Eye (tissue), 1 donor: ENCODE measurements around the gene ADH5.
"Not testable (repeated sequence)": the region's sequence is repeated elsewhere in the genome, so short reads cannot be mapped to it uniquely, and the experiment has no call there.

ENCODE experiments used
- DNase-seq: peaks from one replicate; pipeline ENCODE4 v3.0.0-alpha.2; 2015

ADH5 gene

DNA sequence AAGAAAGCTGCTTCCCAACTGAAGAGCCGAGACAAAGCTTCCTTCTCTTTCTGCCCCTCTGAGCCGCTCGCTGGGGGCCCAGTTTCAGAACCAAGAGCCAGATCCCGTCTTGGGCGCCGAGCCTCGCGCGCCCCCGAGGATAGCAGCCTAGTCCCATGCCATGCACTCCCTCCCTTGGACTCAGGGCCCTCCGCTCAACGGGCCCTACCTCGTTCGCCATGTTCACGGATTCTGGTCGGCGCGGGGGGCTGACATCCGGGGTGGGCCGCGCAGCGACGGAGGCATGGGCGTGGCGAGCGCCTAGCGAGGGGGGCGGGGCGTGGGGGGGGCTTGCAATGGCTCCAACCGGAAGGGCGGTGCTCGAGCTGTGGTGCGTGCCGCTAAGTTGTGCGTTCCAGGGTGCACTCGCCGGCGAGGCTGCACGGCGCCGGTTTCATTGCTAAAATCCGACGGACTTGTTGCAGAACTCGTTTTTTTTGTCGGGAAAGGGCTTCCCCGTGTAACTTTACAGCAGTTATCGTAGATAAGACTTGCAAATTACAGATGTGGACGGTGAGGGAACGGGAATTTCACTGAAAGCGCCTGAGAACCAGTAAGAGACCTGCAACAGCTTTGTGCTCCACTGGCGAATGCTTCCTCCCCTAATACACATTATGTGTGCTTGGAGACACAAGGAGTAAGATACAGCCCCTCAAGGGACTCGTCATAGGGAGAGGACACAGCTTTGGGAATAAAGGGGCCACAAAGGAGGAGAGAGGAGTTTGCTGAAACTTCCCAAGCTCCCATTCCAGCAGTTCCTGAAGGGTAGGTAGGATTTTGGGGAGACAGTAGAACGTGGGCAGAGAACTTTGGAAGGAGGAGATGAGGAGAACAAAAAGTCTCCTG, at the start of gene ADH5:
TSS of gene ADH5 (minus strand) at position 308 of the 885 bp plus-strand sequence. CDS start at position 220, 88 bp downstream.
- DNase-seq = peak; percentile 96

DNA sequence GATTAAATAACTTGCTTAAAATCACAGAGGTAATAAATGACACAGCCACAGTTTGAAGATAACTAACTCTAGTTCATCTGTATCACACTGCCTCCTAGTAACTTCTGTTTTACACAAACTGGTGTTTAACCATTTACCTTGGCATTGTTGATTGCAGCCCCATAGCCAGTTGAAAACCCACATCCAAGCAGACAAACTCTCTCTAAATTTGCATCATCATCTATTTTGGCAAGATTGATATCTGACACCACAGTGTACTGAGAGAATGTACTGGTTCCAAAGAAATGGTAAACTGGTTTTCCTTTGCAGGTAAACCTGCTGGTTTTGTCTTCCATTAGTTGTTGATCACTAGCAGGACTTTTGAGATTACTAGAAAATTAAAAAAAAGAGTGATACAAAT, 47.7 kb upstream of the ADH5 start:
- no peak for DNase-seq

DNA sequence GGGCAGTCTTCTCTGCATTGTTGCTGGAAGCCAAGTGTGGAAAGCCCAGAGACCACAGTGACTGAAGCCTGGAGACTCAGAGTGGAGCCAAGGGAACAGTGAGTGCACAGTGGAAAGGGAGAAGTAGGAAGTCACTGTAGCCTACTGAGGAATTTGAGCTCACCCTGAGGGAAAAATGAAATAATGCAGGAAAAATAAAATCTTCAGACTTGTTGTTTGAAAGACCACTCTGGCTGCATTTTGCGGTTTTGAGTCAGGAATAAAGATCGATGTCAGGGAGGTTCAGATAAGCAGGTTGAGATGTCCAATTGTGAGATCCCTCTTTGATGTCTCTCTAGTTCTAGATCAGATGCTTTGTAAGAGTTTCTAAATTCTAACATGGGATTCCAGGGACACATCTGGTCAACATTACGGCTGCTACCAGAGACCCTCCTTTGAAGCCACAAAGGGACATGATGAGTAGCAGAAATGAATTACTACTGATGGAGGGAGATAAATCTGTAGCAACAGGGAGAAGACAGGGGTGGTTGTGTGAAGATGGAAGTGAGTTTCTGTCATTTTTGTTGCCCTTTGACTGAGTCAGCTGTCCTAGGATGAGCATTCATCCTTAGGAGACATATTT, 47.1 kb upstream of the ADH5 start:
- no peak for DNase-seq

DNA sequence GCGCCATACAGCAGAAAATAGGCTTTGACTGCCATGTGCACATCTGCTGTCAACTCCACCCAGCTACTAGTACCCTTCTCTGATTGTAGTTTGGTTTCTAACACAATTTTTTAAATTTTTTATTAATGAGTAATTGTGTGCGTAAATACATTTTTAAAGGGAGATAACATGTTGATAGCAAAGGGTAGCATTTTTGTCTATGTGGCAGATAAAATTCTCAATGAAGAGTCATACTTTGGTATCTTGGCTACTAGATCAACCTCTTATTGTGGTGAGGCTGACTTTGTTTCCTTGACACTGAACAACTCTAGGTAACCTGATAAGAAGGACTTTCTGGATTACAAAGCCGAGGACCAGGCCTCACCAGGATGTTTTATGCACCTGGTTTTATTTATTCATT, 46.0 kb upstream of the ADH5 start:
- no peak for DNase-seq

DNA sequence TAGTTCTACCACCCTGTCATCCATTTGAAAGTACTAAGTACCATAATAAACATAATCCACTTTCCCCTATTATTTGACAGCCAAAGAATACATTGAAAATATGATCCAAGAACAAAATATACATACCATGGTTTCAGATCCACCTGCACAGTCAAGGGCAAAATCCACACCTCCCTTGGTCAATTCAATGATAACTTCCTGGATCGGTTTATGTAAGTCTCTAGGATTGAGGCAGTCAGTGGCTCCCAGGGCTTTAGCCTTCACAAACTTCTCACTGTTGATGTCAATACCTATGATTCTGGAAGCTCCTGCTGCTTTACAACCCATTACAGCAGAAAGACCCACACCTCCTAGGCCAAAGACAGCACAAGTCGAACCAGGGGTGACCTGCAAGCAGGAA, 42.8 kb upstream of the ADH5 start:
- DNase-seq = no peak

DNA sequence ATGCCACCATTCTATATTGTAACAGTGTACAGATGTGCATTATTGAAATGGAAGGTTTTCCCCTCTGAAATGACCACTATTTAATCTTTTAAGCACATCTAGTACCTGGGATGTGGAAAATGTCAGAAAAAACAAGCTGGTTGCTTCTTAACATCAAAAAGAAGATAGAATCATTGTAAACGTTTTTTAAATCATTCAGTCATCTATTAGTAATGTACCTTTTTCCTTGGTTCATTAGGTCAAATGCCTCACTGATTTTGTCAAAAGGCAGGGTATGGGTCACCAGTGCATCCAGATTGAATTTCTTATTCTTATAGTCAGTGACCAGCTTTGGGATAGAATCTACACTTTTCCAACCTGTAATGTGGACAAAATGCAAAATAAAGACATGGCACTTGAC, 37.8 kb upstream of the ADH5 start:
- no peak for DNase-seq

DNA sequence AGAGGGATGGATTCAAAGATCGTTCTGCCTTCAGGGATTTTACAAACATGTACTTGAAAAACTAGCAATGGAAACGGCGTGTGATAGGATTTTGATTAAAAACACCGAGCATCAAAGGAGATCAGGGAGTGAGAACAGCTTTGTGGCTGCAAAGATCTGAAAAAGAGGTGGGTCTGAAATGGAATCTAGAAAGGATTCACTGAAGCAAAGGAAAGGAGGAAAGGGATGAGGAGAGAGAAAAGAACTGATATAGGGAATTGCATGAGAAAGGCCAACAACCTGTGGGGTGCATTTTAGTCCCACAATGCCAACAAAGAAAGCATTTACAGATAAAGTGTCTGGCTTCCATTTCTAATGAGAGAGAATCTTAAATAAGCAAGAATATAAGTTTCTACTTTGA, 32.4 kb upstream of the ADH5 start:
- DNase-seq = no peak

DNA sequence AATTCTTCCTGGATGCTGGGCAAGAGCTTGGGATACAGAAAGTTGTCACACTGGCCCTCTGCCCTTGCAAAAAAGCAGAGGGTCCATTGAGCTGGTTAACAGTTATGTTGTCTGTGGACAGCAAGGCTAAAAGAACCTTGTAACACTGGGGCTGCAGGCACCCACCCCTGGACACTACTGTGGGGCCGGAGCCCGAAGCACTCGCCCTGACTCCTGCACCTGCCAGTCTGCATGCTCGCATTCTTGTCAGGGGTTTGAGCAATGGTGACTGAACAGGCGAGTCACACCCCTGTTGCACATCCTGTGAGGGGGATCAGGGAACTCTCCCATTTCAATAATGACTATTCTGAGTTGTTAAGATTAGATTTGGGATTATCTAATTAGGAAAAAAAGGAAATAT, 31.9 kb upstream of the ADH5 start:
- no peak for DNase-seq

DNA sequence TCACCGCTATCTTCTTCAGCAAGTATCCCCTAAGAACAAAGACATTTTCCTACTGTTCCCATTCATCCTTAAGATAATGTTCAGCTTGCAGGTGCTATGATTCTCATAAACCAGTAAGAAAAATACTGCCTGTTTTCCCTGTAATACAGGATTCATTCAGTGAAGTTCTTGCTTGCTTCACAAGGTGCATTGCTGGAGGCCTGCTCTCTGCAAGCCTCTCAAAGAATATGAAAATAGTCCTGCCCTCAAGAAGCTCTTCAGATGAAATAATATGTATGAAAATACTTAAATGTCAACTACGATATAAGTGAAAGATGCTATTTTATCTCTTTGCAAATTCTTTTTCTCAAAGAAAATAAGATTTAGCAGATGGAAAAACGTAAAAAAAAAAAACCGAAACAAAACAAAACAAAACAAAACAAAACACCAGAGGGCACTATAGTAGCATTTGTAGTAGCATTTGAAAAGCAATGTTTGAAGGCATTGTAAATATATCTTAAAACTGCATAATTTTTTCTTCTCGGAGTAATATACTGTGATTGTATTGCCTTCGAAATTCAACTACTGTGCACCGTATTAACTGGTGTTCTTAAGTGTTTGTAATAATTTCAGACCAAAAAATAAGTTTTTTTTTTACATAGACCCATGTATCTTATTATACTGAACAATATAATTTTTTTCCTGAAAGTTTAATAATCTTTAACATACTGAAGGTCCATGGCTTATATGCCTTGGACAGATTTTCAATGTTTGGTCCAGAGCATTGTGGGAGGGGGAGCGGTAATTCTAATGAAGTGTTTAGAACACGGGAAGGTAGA, 29.5 kb upstream of the ADH5 start:
- no peak for DNase-seq

DNA sequence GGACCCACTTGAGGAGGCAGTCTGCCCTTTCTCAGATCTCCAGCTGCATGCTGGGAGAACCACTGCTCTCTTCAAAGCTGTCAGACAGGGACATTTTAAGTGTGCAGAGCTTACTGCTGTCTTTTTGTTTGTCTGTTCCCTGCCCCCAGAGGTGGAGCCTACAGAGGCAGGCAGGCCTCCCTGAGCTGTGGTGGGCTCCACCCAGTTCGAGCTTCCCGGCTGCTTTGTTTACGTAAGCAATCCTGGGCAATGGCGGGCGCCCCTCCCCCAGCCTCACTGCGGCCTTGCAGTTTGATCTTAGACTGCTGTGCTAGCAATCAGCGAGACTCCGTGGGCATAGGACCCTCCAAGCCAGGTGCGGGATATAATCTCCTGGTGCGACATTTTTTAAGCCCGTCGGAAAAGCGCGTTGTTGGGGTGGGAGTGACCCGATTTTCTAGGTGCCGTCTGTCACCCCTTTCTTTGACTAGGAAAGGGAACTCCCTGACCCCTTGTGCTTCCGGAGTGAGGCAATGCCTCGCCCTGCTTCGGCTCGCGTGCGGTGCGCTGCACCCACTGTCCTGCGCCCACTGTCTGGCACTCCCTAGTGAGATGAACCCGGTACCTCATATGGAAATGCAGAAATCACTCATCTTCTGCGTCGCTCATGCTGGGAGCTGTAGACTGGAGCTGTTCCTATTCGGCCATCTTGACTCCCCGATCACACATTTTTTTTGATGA, 28.7 kb upstream of the ADH5 start:
- DNase-seq = not testable (repeated sequence)

DNA sequence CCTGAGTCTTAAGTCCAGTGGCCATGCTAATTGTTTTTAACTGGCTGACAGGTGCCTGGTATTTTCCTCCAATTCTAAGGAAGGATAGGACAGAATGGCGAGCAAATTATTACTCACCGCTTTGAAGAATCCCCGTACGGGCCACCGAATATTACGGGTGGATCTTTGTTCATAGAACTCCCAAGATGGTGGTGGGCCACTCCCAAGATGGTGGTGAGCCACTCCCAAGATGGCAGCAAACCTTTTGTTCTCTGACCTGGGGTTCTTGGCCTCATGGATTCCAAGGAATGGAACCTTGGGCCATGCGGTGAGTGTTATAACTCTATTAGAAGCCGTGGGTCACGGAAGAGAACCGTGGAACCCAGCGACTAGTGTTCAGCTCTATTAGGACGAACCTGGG, 20.7 kb upstream of the ADH5 start:
- not testable (repeated sequence) for DNase-seq

DNA sequence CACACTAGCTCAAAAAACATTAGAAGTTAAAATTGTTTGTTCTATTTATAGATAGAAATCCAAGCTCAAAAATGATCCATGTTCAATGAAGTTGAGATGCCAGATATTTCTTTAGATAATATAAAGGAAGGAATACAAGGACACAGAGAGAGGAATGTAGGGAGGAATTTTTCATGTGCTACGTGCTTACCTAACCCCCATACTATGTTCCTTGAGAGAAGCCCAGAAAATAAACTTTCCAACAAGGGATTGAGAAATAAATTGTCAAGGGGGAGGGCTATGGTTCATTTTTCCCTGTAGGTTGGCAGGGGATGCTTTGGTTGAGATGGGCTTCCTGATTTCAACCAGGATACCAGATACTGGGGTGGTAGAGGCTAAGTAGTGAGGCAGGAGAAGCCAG, 15.6 kb upstream of the ADH5 start:
- no peak for DNase-seq

DNA sequence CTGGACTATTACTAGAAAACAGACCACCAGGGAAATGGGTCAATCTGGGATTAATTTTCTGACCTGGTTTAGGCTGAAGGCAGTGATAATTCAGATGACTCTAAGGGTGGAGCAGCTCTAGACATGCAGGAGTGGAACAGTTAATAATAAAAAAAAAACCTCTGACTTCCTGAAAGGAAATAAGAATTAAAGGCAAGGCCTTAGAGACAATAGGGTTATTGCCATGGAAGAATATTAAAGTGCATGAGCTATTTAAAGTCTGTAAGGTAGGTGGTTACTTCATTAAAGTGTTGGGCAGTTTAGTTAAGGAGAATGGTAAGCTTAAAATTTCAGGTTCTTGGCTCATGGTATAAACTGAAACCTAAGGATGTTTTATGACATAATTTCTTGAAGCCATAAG, 14.6 kb upstream of the ADH5 start:
- no peak for DNase-seq

DNA sequence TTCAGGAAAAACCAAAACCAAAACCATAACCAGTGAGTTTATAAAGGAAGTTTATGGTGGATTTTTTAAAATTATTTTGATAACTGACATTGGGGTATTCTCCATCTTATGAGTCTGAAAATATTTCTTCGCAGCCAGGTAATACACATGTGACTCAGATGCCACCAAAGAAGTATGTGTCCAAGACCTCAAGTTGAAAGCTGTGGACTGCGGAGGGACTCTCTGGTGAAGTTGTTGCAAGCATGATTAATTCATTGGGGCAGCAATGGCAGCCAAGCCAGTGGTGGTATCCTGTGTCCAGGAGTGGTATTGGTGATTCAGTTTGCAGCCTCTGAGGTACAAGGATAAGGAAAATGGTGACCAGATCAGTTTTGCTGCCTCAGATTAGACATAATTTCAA, 14.0 kb upstream of the ADH5 start:
- DNase-seq = no peak

DNA sequence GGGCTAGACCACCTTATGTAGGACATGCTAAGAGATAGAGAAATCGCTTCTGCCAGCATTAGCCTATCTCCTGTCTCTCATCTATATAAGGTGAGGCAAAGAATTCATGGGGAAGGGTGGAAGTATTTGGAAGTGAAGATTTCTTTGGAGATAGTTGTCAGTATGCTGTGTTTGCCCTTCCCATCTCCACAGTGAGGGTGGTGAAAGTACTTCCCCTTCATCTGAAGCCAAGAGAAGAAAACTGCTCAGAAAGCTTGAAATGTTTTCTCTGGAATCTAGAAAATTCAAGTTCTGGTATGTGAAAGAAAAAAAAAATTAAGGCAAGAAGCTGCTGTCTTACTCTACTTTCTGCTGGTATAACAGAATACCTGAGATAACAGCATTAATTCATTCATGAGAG, 12.3 kb upstream of the ADH5 start:
- no peak for DNase-seq

DNA sequence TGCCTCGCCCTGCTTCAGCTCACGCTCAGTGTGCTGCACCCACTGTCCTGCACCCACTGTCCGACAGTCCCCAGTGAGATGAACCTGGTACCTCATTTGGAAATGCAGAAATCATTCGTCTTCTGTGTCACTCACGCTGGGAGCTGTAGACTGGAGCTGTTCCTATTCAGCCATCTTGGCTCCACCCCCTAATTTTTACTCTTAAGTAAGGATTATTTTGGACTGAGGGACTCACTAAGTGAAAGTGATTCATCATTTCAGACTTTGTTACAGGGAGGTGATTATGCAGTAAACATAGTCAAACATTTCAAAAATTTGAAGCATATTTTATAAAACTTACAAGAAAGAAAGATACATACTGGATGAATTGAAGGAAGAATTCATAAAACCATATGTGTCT, 11.2 kb upstream of the ADH5 start:
- not testable (repeated sequence) for DNase-seq

DNA sequence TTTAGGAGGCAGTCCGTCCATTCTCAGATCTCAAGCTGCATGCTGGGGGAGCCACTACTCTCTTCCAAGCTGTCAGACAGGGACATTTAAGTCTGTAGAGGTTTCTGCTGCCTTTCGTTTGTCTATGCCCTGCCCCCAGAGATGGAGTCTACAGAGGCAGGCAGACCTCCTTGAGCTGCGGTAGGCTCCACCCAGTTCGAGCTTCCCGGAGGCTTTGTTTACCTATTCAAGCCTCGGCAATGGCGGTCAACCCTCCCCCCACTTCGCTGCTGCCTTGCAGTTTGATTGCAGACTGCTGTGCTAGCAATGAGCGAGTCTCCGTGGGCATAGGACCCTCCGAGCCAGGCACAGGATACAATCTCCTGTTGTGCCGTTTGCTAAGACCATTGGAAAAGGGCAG, 10.7 kb upstream of the ADH5 start:
- DNase-seq = no peak

DNA sequence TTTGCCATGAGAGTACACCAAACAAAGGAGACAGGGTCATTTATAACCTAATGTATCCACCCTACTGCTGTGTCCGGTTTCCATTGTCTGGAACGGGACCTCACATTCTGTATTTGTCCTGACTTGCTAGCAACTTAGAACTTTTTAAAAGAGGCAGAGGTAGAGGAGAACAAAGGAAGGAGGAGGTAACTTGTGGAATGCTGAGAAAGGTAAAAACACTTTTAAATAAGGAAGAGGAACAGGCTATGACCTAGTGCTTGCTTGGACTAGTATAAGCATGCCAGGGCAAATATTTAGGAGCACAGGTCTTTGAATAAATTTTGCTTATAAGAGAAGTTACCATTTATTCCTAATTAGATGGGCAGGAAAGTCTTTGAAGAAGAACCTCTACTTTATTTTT, 3.3 kb upstream of the ADH5 start:
- not testable (repeated sequence) for DNase-seq

DNA sequence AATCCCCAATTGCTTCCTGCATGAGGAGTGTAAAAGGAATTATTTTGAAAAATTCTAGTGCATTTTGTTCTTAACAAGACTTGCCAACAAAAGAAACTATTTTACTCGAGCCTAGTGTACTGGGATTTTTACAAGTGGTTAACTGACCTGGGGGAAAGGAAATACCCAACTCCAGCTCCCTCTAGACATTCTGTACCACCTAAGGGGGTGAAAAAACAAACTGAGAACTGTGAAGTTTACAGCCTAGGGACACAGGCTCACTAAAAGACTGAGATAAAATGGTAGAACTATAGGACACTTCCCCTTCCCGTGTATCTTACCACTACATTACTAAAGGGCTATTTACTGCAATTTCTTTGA, 2.6 kb upstream of the ADH5 start:
- no peak for DNase-seq

DNA sequence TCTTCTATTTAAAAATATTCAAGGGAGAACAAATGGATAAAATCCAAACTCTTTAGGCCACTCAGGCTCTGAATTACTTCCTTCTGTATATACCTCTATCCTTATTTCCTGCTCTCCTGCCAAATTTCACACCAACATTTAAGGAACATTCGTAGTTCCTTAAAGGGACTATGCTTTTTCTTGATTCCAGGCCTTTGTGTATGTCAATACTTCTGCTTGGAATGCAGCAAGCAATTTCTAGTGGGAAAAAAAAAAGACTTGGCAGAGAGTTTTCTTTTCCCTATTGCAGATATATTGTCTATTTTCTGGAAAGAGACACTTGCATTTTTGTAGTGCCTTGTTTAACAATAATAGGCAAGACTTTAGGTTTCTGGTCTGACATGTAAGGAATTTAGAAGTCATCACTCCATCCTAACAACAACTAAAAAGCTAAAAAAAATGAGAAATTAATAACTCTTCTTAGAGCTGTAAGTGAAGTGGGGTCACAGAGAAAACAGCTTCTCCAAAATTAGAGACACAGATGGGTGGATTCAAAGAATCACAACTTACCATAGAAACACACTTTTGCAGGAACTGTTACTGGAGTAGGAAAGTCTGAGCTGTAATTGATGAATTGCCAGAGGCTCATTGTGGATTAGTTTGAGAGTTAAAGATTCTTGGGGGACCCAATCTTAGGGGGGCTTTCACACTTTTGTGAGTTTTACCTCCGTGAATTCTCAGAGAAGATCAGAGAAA, 2.1 kb upstream of the ADH5 start:
- peak; percentile 29 for DNase-seq

DNA sequence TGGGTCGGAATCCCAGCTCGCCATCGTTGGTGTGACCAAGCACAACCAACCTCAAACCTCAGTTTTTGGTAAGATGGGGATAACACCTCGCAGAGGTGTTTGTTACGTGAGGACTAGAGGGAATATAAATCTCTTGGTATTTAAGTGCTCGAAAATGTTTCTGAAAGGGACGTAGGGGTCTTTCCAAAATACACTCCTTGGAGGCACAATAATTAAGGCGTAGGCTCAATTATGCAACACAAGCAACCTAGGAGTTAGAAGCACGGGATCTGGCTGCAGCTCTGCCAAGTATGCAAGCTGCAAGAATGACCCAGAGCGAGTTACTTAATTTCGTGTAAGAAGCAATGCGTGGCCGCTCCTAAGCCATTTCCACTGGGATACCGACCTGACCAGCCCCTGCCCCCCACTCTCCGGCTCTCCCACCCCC, 552 bp downstream of the ADH5 start:
- DNase-seq = peak; percentile 80

DNA sequence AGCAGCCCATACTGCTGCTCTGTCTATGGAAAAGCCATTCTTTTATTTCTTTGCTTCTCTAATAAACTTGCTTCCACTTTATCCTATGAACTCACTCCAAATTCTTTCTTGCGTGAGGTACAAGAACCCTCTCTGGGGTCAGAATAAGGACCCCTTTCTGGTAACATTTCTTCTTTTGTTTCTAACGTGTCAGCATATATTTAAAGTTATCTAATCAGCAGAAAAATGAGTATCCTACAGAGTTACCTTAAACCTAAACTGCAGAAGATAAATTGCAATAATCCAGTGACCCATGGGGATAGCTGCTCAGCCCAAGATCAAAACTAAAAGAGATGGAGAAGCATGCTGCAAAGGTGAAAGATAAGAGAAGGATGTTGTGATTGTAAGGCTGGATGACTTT, 4.0 kb downstream of the ADH5 start:
- no peak for DNase-seq
